Measurements from ENCODE around the gene DDX17. TPM values are rescaled to one million over a fixed set of nuclear protein-coding genes. Genes with fewer than 3 reads are reported as not detected.

Gene DDX17
- total and polyA plus RNA-seq, 9 of the 15 experiments (the other 6 are each of a cell fraction or from before 2014, with no cell fraction given): 17.6 to 421 (median 189) TPM

GRCh38 chr22:38456841-38457699 lies 49.0 kb downstream of the DDX17 start (continued):
- TF ChIP-seq STAT5B (CRISPR knock-in tag; IDR thresholded peaks at IDR 0.05): no peak
- no peak for TF ChIP-seq ELF1 (tag; IDR thresholded peaks at IDR 0.05)
- no peak for TF ChIP-seq CHD2 (IDR thresholded peaks at IDR 0.05; ENCODE audit: low read depth, low read length)
- TF ChIP-seq GTF2B (IDR thresholded peaks at IDR 0.05; ENCODE audit: extremely low read depth, insufficient read length): no peak
- TF ChIP-seq MIER1 (IDR thresholded peaks at IDR 0.05; ENCODE audit: low read depth): no peak

GRCh38 chr22:38456272-38456835 lies 49.8 kb downstream of the DDX17 start:
- Histone ChIP-seq H3K9me3 (replicated peaks; ENCODE audit: control insufficient read depth, insufficient read depth, low read depth, low read length) (no peaks in the 10 kb centered on the region), H3K79me2 (ENCODE audit: control insufficient read depth, insufficient read depth, low read length) (no peaks in the 10 kb centered on the region), H2AFZ (ENCODE audit: low read depth, low read length) (no peak overlapping the region), H3K4me1 (replicated peaks in 1 of 2; ENCODE audit: control insufficient read depth in 2 of 2, insufficient read depth in 2 of 2, low read length in 2 of 2) (peaks cover 4 to 37% of the 10 kb centered on the region in 2 experiments; a peak in 4 of 5 replicates), H3K9ac (ENCODE audit: insufficient read depth in 1 of 2, low read depth in 2 of 2, low read length in 2 of 2) (peak overlapping the region in 1 of 2 experiments; percentile 91; a peak in 2 of 4 replicates), H3K27me3 (ENCODE audit: control insufficient read depth in 2 of 2, insufficient read depth in 2 of 2, low read length in 2 of 2) (no peaks in the 10 kb centered on the region; a peak in 1 of 5 replicates), H3K4me2 (ENCODE audit: insufficient read depth, low read length) (no peak overlapping the region), H3K36me3 (ENCODE audit: control insufficient read depth, insufficient read depth, low read length) (no peaks in the 10 kb centered on the region), H3K4me3 (no peak overlapping the region; the same call in 1 of the 2 replicates), H3K27ac (ENCODE audit: extremely low read depth, low read depth, low read length) (no peak overlapping the region), H3K9me1 (ENCODE audit: control insufficient read depth, insufficient read depth, low read length) (no peaks in the 10 kb centered on the region), H4K20me1 (replicated peaks; ENCODE audit: control insufficient read depth, insufficient read depth, low read length) (no peaks in the 10 kb centered on the region)
- CTCF ChIA-PET (ENCODE audit: low intra/inter-chr PET ratio): no interaction called here
- intact Hi-C loops (cut with micrococcal nuclease) (no loop called here), in situ Hi-C loops (cut with MboI) (no loop called here)
- POLR2A ChIA-PET: no interaction called here
- 31% methylated on average over 6 of the region's 17 CpGs for WGBS (ENCODE audit: insufficient coverage, low coverage, missing lambda C conversion rate)
- DNase-seq (ENCODE audit: extremely low read depth in 1 of 4, low spot score in 3 of 4) (no peak), FAIRE-seq (no peak), ATAC-seq (no peak)
- BruUV-seq (replicated peaks): no TSS peak
- TF ChIP-seq ZNF444 (CRISPR knock-in tag; IDR thresholded peaks at IDR 0.05) (no peak), RERE (CRISPR knock-in tag; IDR thresholded peaks at IDR 0.05; ENCODE audit: borderline replicate concordance) (no peak), ZBTB12 (CRISPR knock-in tag; IDR thresholded peaks at IDR 0.05) (no peak), ZNF146 (CRISPR knock-in tag; IDR thresholded peaks at IDR 0.05; ENCODE audit: unreplicated experiment) (no peak), RBM14 (IDR thresholded peaks at IDR 0.05; ENCODE audit: borderline replicate concordance, insufficient read depth, low read depth, low read length) (no peak), HNRNPL (IDR thresholded peaks at IDR 0.05; ENCODE audit: low read depth, low read length) (no peak), NR4A1 (CRISPR knock-in tag; IDR thresholded peaks at IDR 0.05) (no peak), NR4A1 (tag; IDR thresholded peaks at IDR 0.05) (no peak)
